Measurements from ENCODE around the gene BBLN.

DNA sequence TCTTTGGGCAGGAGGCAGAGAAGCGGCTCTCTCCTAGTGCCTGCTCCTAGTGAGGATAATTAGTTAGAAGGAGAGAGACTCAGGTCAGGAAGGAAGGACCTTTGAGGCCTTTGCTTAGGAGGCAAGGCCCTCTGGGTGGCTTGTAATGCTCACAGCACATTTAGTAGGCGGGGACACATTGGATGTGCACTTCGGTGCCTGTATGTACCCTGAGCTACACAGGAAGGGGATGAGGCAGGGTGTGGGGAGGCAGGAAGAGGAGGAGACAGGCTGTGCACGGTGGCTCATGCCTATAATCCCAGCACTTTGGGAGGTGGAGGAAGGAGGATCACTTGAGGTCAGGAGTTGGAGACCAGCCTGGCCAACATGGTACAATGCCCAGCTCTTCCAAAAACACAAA, 18.0 kb upstream of the BBLN start:
- no peak for TF ChIP-seq CTCF (IDR thresholded peaks at IDR 0.05; ENCODE audit: low read depth, low read length, missing input control)
- no peak for TF ChIP-seq TAF1 (conservative IDR thresholded peaks at IDR 0.05)
- no peak for TF ChIP-seq FOXA1 (IDR thresholded peaks at IDR 0.05)

Data from liver (tissue), 3 donors.